ENCODE results near the gene ULK4. TPM values are rescaled to one million over a fixed set of nuclear protein-coding genes. Genes with fewer than 3 reads are reported as not detected.
"Not testable (repeated sequence)": the region's sequence is repeated elsewhere in the genome, so short reads cannot be mapped to it uniquely, and the experiment has no call there.

The ULK4 gene
- total RNA-seq, 2 donors from 2014 or later, result 28.7 to 38.4 TPM

DNA sequence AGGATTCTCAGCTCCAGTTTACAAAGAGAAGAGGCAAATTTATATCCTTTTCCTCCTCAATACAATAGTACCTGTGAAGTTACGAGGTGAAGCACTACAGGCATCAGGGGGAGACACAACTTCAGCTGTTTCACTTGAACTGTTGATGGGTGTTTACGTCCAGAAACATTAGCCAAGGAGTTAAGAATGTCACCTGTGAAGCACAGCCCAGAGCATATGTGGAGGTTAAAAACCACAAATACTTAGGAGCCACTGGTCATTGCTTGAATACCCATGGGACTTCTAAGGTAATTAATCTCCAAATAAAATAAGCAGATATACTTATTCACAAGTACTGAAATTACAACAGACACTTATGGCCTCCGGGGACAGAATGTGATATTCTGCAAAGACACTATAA lies 246.5 kb downstream of the ULK4 start:
- DNase-seq (ENCODE audit: low spot score) (no peak), ATAC-seq (ENCODE audit: insufficient number of reproducible peaks, low FRiP score, low read depth) (no peak)
- H3K4me3 ChIP-seq, result no peak overlapping the region

DNA sequence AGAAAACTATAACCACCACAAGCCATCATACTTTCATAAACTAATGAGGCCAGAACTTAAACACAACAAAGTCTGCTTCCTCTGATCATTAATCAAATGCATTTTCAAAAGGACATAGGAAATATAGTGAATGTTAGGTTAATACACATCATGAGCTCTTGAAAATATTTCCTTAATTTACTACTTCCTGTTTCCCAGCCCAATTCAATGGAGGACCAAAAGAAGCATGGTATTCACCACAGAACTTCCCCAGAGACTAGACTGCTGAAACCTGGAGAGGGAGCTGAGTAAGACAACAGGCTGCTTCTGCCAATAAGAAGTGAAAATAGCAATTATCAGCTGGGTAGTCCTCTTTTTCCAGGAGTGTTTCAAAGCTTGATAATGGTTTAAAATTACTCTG lies 250.3 kb downstream of the ULK4 start:
- H3K27me3 ChIP-seq (replicated peaks; ENCODE audit: insufficient read depth), result no peaks in the 10 kb centered on the region
- H3K36me3 ChIP-seq, result no peaks in the 10 kb centered on the region
- H3K4me1 ChIP-seq (ENCODE audit: control insufficient read depth in 1 of 2, low read depth in 2 of 2), result no peaks in the 10 kb centered on the region
- no peak overlapping the region for H3K4me3 ChIP-seq
- H3K9me3 ChIP-seq, result no peaks in the 10 kb centered on the region
- ATAC-seq (ENCODE audit: insufficient number of reproducible peaks, low FRiP score, low read depth) (no peak), DNase-seq (ENCODE audit: low spot score) (no peak)
- TF ChIP-seq, protein P1, sequence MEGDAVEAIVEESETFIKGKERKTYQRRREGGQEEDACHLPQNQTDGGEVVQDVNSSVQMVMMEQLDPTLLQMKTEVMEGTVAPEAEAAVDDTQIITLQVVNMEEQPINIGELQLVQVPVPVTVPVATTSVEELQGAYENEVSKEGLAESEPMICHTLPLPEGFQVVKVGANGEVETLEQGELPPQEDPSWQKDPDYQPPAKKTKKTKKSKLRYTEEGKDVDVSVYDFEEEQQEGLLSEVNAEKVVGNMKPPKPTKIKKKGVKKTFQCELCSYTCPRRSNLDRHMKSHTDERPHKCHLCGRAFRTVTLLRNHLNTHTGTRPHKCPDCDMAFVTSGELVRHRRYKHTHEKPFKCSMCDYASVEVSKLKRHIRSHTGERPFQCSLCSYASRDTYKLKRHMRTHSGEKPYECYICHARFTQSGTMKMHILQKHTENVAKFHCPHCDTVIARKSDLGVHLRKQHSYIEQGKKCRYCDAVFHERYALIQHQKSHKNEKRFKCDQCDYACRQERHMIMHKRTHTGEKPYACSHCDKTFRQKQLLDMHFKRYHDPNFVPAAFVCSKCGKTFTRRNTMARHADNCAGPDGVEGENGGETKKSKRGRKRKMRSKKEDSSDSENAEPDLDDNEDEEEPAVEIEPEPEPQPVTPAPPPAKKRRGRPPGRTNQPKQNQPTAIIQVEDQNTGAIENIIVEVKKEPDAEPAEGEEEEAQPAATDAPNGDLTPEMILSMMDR (IDR thresholded peaks at IDR 0.05), result no peak
- no peak overlapping the region for H3K27ac ChIP-seq

More for the DNA sequence above, 246.5 kb downstream of the ULK4 start:
- Histone ChIP-seq H3K27ac (no peak overlapping the region), H3K27me3 (replicated peaks; ENCODE audit: insufficient read depth) (no peaks in the 10 kb centered on the region), H3K4me1 (ENCODE audit: control insufficient read depth in 1 of 2, low read depth in 2 of 2) (no peaks in the 10 kb centered on the region), H3K9me3 (no peaks in the 10 kb centered on the region), H3K36me3 (no peaks in the 10 kb centered on the region)
- TF ChIP-seq, protein P1 (IDR thresholded peaks at IDR 0.05), result no peak

DNA sequence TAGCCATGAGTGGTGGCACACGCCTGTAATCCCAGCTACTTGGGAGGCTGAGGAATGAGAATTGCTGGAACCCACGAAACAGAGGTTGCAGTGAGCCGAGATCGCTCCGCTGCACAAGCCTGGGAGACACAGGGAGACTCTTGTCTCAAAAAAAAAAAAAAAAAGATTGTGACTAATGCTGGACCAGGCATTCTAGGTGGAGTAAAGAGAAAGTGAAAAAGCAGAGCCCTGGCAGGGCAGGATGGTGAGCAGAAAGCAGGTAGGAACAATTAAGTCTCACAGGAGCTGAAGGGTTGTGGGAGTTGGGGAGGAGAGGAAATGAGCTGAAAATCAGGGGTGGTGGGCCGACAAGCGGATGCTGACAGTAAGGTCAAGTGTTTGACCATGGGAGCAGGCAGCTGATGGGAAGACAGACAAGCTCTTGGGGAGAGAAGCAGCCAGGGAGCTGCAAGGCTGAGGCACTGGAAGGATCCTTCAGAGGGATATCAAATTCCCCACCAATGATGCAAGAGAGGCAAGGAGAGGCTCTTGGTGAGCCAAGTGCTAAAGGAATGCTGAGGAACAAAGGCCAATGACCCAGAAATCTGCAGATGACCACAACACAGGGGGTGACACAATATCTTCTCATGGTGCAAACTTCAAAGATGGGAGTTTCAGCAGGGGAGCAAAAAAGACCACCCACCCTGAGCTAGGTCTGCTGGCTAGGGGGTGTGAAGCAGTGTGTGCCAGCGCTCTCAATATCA lies 251.1 kb downstream of the ULK4 start:
- no peak overlapping the region for H3K4me3 ChIP-seq
- TF ChIP-seq, protein P1 (IDR thresholded peaks at IDR 0.05), result no peak
- no peaks in the 10 kb centered on the region for H3K36me3 ChIP-seq
- no peaks in the 10 kb centered on the region for H3K4me1 ChIP-seq (ENCODE audit: control insufficient read depth in 1 of 2, low read depth in 2 of 2)
- DNase-seq (ENCODE audit: low spot score) (no peak), ATAC-seq (ENCODE audit: insufficient number of reproducible peaks, low FRiP score, low read depth) (no peak)
- no peak overlapping the region for H3K27ac ChIP-seq
- no peaks in the 10 kb centered on the region for H3K27me3 ChIP-seq (replicated peaks; ENCODE audit: insufficient read depth)
- no peaks in the 10 kb centered on the region for H3K9me3 ChIP-seq

DNA sequence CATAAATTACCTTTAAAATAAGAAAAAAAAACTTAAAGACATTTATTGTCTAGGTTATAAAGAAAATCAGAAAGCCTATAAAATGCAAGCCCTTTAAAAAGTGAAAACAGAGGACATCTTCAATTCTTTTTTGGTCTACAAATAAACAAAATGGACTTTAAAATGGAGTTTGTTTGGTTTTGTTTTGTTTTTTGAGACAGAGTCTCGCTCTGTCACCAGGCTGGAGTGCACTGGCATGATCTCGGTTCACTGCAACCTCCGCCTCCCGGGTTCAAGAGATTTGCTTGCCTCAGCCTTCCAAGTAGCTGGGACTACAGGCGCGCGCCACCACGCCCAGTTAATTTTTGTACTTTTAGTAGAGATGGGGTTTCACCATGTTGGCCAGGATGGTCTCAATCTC lies 252.7 kb downstream of the ULK4 start:
- not testable (repeated sequence) for H3K27me3 ChIP-seq (replicated peaks; ENCODE audit: insufficient read depth); ATAC-seq (ENCODE audit: insufficient number of reproducible peaks, low FRiP score, low read depth); H3K36me3 ChIP-seq; H3K4me1 ChIP-seq (ENCODE audit: control insufficient read depth in 1 of 2, low read depth in 2 of 2); H3K27ac ChIP-seq; DNase-seq (ENCODE audit: low spot score); H3K4me3 ChIP-seq; H3K9me3 ChIP-seq

DNA sequence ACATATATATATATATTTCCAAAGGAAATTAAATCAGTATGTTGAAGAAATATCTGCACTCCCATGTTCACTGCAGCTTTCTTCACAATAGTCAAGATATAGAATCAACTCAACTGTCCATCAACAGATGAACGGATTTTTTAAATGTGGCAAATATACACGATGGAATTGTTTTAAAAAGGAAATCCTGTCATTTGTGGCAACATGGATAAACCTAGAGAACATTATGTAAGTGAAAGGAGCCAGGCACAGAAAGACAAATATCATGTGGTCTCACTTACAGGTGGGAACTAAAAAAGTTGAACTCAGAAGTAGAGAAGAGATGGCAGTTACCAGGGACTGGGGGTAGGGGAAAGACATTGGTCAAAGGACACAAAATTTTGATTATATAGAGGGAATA lies 253.7 kb downstream of the ULK4 start:
- no peak for DNase-seq (ENCODE audit: low spot score)
- Histone ChIP-seq H3K4me1 (ENCODE audit: control insufficient read depth in 1 of 2, low read depth in 2 of 2) (no peaks in the 10 kb centered on the region), H3K27me3 (replicated peaks; ENCODE audit: insufficient read depth) (no peaks in the 10 kb centered on the region), H3K36me3 (no peaks in the 10 kb centered on the region), H3K27ac (no peak overlapping the region), H3K4me3 (no peak overlapping the region), H3K9me3 (no peaks in the 10 kb centered on the region)
- ATAC-seq (ENCODE audit: insufficient number of reproducible peaks, low FRiP score, low read depth), result no peak
- TF ChIP-seq, protein P1 (IDR thresholded peaks at IDR 0.05), result no peak

DNA sequence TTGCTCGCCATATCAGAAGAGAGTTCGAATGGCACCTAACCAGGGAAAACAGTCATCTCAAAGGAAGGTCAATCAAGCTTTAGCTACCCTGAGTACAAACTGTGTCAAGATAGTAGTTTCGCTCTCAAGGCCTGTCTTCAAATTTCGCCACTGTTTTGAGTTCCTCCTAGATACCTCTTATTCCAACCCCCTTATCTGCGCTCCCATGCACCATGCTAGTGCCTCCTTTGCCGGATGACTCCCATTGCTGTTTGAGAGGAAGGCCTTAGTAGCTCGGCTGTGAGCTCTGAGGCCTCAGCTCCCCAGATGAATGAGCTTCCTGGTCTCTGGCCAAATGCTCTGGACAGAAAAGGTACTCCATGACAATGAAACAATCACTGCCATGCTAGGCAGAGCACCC lies 256.0 kb downstream of the ULK4 start:
- DNase-seq (ENCODE audit: low spot score) (no peak), ATAC-seq (ENCODE audit: insufficient number of reproducible peaks, low FRiP score, low read depth) (no peak)
- H3K27ac ChIP-seq, result no peak overlapping the region
- no peaks in the 10 kb centered on the region for H3K4me1 ChIP-seq (ENCODE audit: control insufficient read depth in 1 of 2, low read depth in 2 of 2)
- no peaks in the 10 kb centered on the region for H3K27me3 ChIP-seq (replicated peaks; ENCODE audit: insufficient read depth)
- no peaks in the 10 kb centered on the region for H3K9me3 ChIP-seq
- no peak overlapping the region for H3K4me3 ChIP-seq
- TF ChIP-seq, protein P1 (IDR thresholded peaks at IDR 0.05), result no peak
- no peaks in the 10 kb centered on the region for H3K36me3 ChIP-seq
